Measurements from ENCODE around the gene DNAAF8.

The DNAAF8 gene

GRCh38 chr16:4700997-4701743, 33.2 kb upstream of the DNAAF8 start:
- H3K36me3 ChIP-seq (replicated peaks): peaks cover 60% of the 10 kb centered on the region
- no peaks in the 10 kb centered on the region for H3K27me3 ChIP-seq (ENCODE audit: low read depth)
- no peak overlapping the region for H3K4me3 ChIP-seq
- H3K9me3 ChIP-seq: no peaks in the 10 kb centered on the region
- no peak for DNase-seq (ENCODE audit: low spot score in 2 of 2)
- in situ Hi-C loops (cut with MboI; ENCODE audit: low sequenced_read_pairs): no loop called here
- no peaks in the 10 kb centered on the region for H3K4me1 ChIP-seq

GRCh38 chr16:4701791-4702465, 32.4 kb upstream of the DNAAF8 start:
- Histone ChIP-seq H3K4me3 (no peak overlapping the region), H3K27me3 (ENCODE audit: low read depth) (no peaks in the 10 kb centered on the region), H3K9me3 (no peaks in the 10 kb centered on the region), H3K36me3 (replicated peaks) (peaks cover 55% of the 10 kb centered on the region), H3K4me1 (no peaks in the 10 kb centered on the region)
- in situ Hi-C loops (cut with MboI; ENCODE audit: low sequenced_read_pairs): no loop called here
- no peak for DNase-seq (ENCODE audit: low spot score in 2 of 2)

DNA sequence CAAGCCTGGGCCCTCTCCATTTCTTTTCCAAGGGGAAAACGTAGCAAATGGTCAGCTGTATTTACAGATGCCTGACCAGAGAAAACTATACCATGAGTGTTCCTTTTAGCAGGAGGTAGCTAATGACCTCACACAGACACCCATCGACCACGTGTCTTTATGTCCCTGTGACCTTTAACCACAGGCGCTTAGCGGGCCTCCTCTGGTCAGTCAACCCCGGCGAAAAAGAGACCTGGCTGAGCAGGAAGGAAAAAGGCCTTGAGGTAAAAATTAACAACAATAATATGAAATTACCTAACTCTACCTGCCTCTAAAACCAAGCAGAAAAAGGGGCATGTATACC, 31.9 kb upstream of the DNAAF8 start:
- no peak for DNase-seq (ENCODE audit: low spot score in 2 of 2)
- H3K27me3 ChIP-seq (ENCODE audit: low read depth): no peaks in the 10 kb centered on the region
- no peaks in the 10 kb centered on the region for H3K9me3 ChIP-seq
- H3K4me1 ChIP-seq: no peaks in the 10 kb centered on the region
- in situ Hi-C loops (cut with MboI; ENCODE audit: low sequenced_read_pairs): no loop called here
- H3K4me3 ChIP-seq: no peak overlapping the region
- peaks cover 57% of the 10 kb centered on the region for H3K36me3 ChIP-seq (replicated peaks)

- H3K36me3 ChIP-seq (replicated peaks): peaks cover 45% of the 10 kb centered on the region
- no peak overlapping the region for H3K4me3 ChIP-seq
- H3K4me1 ChIP-seq: no peaks in the 10 kb centered on the region
These were observed 30.4 kb upstream of the DNAAF8 start for GRCh38 chr16:4703906-4704305.

GRCh38 chr16:4704491-4704890, 29.8 kb upstream of the DNAAF8 start:
- Histone ChIP-seq H3K4me3 (no peak overlapping the region), H3K9me3 (no peaks in the 10 kb centered on the region), H3K36me3 (replicated peaks) (peaks cover 41% of the 10 kb centered on the region), H3K27me3 (ENCODE audit: low read depth) (no peaks in the 10 kb centered on the region), H3K4me1 (no peaks in the 10 kb centered on the region)
- in situ Hi-C loops (cut with MboI; ENCODE audit: low sequenced_read_pairs): no loop called here
- no peak for DNase-seq (ENCODE audit: low spot score in 2 of 2)

More at GRCh38 chr16:4703906-4704305, 30.4 kb upstream of the DNAAF8 start:
- in situ Hi-C loops (cut with MboI; ENCODE audit: low sequenced_read_pairs): no loop called here
- Histone ChIP-seq H3K9me3 (no peaks in the 10 kb centered on the region), H3K27me3 (ENCODE audit: low read depth) (no peaks in the 10 kb centered on the region)
- no peak for DNase-seq (ENCODE audit: low spot score in 2 of 2)

DNA sequence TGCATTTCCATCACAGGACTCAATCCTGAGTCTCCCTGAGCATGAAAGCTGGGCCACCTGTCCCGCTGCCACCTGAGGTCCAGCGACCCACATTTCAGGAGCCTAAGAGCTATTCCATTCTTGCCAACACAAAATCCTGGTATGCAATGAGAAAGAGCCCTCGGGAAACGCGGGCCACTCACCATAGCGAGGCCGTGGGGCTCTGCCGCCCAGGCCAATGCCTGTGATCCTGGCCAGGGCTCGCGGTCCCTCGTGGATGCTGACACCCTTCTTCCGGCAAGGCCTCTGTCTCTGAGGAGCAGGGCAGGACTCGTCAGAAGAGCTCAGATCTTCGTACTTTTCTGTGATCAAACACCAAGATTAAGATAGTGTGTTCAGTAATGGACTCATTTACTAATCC, 29.4 kb upstream of the DNAAF8 start:
- in situ Hi-C loops (cut with MboI; ENCODE audit: low sequenced_read_pairs): no loop called here
- Histone ChIP-seq H3K9me3 (no peaks in the 10 kb centered on the region), H3K27me3 (ENCODE audit: low read depth) (no peaks in the 10 kb centered on the region), H3K36me3 (replicated peaks) (peaks cover 43% of the 10 kb centered on the region), H3K4me1 (no peaks in the 10 kb centered on the region), H3K4me3 (no peak overlapping the region)
- DNase-seq (ENCODE audit: low spot score in 2 of 2): no peak

DNA sequence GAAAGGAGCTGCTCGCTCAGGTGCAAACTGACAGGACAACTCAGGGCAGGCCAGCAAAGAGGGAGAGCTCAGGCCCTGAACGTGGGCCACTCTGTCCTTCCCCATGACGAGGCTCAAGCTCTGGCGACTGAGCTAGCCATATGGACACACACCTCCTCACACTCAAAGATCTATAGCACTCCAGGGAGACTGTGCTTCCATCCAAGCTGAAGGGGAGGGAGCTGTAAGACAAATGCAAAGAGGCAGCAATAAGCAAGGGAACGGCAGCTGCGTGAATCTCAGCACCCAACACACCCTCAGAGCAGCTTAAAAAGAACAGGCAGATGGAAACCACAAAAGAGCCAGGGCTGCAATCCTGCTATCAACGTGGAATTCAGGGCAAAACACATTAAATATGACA, 27.5 kb upstream of the DNAAF8 start:
- no peaks in the 10 kb centered on the region for H3K9me3 ChIP-seq
- in situ Hi-C loops (cut with MboI; ENCODE audit: low sequenced_read_pairs): no loop called here
- no peak for DNase-seq (ENCODE audit: low spot score in 2 of 2)
- no peaks in the 10 kb centered on the region for H3K27me3 ChIP-seq (ENCODE audit: low read depth)
- no peak overlapping the region for H3K4me3 ChIP-seq
- no peaks in the 10 kb centered on the region for H3K4me1 ChIP-seq
- H3K36me3 ChIP-seq (replicated peaks): peaks cover 38% of the 10 kb centered on the region

GRCh38 chr16:4709481-4709880, 24.9 kb upstream of the DNAAF8 start:
- in situ Hi-C loops (cut with MboI; ENCODE audit: low sequenced_read_pairs): no loop called here
- Histone ChIP-seq H3K27me3 (ENCODE audit: low read depth) (no peaks in the 10 kb centered on the region), H3K9me3 (no peaks in the 10 kb centered on the region), H3K36me3 (replicated peaks) (peaks cover 49% of the 10 kb centered on the region), H3K4me3 (no peak overlapping the region), H3K4me1 (no peaks in the 10 kb centered on the region)
- no peak for DNase-seq (ENCODE audit: low spot score in 2 of 2)

- DNase-seq (ENCODE audit: low spot score in 2 of 2): no peak
- Histone ChIP-seq H3K9me3 (no peaks in the 10 kb centered on the region), H3K4me1 (no peaks in the 10 kb centered on the region), H3K27me3 (ENCODE audit: low read depth) (no peaks in the 10 kb centered on the region), H3K4me3 (no peak overlapping the region), H3K36me3 (replicated peaks) (peaks cover 40% of the 10 kb centered on the region)
- in situ Hi-C loops (cut with MboI; ENCODE audit: low sequenced_read_pairs): no loop called here
These were observed 20.5 kb upstream of the DNAAF8 start for GRCh38 chr16:4713663-4714501.

- DNase-seq (ENCODE audit: low spot score in 2 of 2): no peak
- Histone ChIP-seq H3K9me3 (no peaks in the 10 kb centered on the region), H3K27me3 (ENCODE audit: low read depth) (no peaks in the 10 kb centered on the region), H3K4me3 (no peak overlapping the region), H3K4me1 (no peaks in the 10 kb centered on the region), H3K36me3 (replicated peaks) (peaks cover 39% of the 10 kb centered on the region)
- in situ Hi-C loops (cut with MboI; ENCODE audit: low sequenced_read_pairs): no loop called here
These were observed 19.3 kb upstream of the DNAAF8 start for GRCh38 chr16:4714996-4715395.

DNA sequence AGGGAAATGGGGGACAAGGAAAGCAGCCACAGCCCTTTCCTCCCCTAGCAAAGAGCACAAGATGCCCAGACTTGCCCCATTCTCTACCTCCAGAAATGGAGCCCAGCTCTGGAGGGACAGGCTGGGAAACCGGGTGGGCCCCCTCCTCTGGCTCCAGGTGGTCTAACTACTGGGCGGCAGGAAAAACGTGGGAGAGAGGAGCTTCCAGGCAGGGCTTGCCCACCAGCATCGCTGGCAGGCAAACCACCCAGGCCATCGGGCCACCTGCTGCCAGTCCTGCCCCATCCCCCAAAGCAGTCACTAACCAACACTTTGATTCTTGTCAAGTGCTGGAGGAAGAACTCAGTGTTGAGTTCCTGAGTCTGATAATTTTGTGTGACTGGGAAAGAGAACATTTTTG, 15.9 kb upstream of the DNAAF8 start:
- no peaks in the 10 kb centered on the region for H3K9me3 ChIP-seq
- H3K4me3 ChIP-seq: no peak overlapping the region
- no peaks in the 10 kb centered on the region for H3K27me3 ChIP-seq (ENCODE audit: low read depth)
- peaks cover 25% of the 10 kb centered on the region for H3K36me3 ChIP-seq (replicated peaks)
- in situ Hi-C loops (cut with MboI; ENCODE audit: low sequenced_read_pairs): no loop called here
- H3K4me1 ChIP-seq: no peaks in the 10 kb centered on the region
- DNase-seq (ENCODE audit: low spot score in 2 of 2): no peak

DNA sequence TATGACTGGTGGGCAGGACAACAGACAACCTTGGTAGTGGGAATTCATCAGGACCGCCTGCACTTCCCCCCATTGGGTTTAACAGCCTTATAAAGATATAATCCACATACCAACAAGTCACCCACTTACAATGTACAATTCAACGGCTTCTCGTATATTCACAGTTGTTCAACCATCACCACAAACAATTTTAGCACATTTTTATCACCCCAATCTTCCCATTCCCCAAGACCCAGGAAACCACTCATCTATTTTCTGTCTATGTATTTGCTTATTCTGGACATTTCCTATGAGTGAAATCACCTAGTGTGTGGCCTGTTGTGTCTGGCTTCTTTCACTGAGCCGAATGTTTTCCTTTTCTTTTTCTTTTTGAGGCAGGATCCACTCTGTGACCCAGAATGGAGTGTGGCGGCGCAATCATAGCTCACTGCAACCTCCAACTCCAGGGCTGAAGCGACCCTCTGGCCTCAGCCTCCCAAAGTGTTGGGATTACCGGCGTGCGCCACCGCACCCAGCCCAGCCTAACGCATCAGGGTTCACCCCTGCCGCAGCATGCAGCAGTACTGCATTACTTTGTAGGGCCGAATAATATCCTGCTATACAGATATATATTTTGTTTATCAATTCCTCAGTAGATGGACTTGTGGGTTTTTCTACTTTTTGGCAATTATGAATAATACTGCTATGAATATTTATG, 11.1 kb upstream of the DNAAF8 start:
- Histone ChIP-seq H3K27me3 (ENCODE audit: low read depth) (no peaks in the 10 kb centered on the region), H3K4me3 (no peak overlapping the region), H3K9me3 (no peaks in the 10 kb centered on the region), H3K36me3 (replicated peaks) (peaks cover 38% of the 10 kb centered on the region), H3K4me1 (no peaks in the 10 kb centered on the region)
- DNase-seq (ENCODE audit: low spot score in 2 of 2): no peak
- in situ Hi-C loops (cut with MboI; ENCODE audit: low sequenced_read_pairs): no loop called here

GRCh38 chr16:4724661-4725270, 9.6 kb upstream of the DNAAF8 start:
- Histone ChIP-seq H3K9me3 (no peaks in the 10 kb centered on the region), H3K4me3 (no peak overlapping the region), H3K36me3 (replicated peaks) (peaks cover 36% of the 10 kb centered on the region), H3K27me3 (ENCODE audit: low read depth) (no peaks in the 10 kb centered on the region), H3K4me1 (no peaks in the 10 kb centered on the region)
- DNase-seq (ENCODE audit: low spot score in 2 of 2): no peak
- in situ Hi-C loops (cut with MboI; ENCODE audit: low sequenced_read_pairs): no loop called here
